M059J (cell line): ENCODE results near the gene TFF1. TPM values are rescaled to one million over a fixed set of nuclear protein-coding genes. Genes with fewer than 3 reads are reported as not detected.

Experiments used
- DNase-seq: peaks from one replicate; pipeline ENCODE4 v3.0.0-alpha.2; 2012; ENCODE audit warnings: low read depth
- total RNA-seq: library from RNA; depleted of rRNA; stranded (reverse); fragments of >200 nt; shearing (Covaris generic); gene quantifications from 2 replicates; pipeline ENCODE4 v1.2.3, GENCODE V29; 2014

TFF1 gene
- total RNA-seq, 1 experiment from 2014 or later, result not detected

- no peak for DNase-seq
Observed at GRCh38 chr21:42382915-42383314, 16.6 kb upstream of the TFF1 start.

GRCh38 chr21:42381347-42381984 lies 15.1 kb upstream of the TFF1 start:
- DNase-seq, result peak; percentile 64

- no peak for DNase-seq
Observed at GRCh38 chr21:42379426-42380215, 13.3 kb upstream of the TFF1 start.

GRCh38 chr21:42378418-42378817 lies 12.1 kb upstream of the TFF1 start:
- no peak for DNase-seq

- no peak for DNase-seq
Observed at GRCh38 chr21:42377951-42378340, 11.6 kb upstream of the TFF1 start.

- DNase-seq, result no peak
Observed at GRCh38 chr21:42377211-42377950, 11.0 kb upstream of the TFF1 start.

- DNase-seq, result no peak
Observed at GRCh38 chr21:42376338-42376982, 10.1 kb upstream of the TFF1 start.

GRCh38 chr21:42375966-42376337 lies 9.6 kb upstream of the TFF1 start:
- DNase-seq, result no peak

GRCh38 chr21:42375506-42375905 lies 9.2 kb upstream of the TFF1 start:
- DNase-seq, result no peak

- DNase-seq, result no peak
Observed at GRCh38 chr21:42374864-42375499, 8.6 kb upstream of the TFF1 start.

- DNase-seq, result no peak
Observed at GRCh38 chr21:42374457-42374856, 8.1 kb upstream of the TFF1 start.

GRCh38 chr21:42373908-42374455 lies 7.6 kb upstream of the TFF1 start:
- DNase-seq, result no peak

- no peak for DNase-seq
Observed at GRCh38 chr21:42373196-42373907, 7.0 kb upstream of the TFF1 start.

- DNase-seq, result no peak
Observed at GRCh38 chr21:42370894-42371654, 4.7 kb upstream of the TFF1 start.

- no peak for DNase-seq
Observed at GRCh38 chr21:42369821-42370220, 3.5 kb upstream of the TFF1 start.

- no peak for DNase-seq
Observed at GRCh38 chr21:42367367-42368165, 1.2 kb upstream of the TFF1 start.

GRCh38 chr21:42365770-42366169 lies 565 bp downstream of the TFF1 start:
- DNase-seq, result no peak

- DNase-seq, result no peak
Observed at GRCh38 chr21:42364304-42364865, 1.9 kb downstream of the TFF1 start.

GRCh38 chr21:42363312-42363711 lies 3.0 kb downstream of the TFF1 start:
- peak; percentile 26 for DNase-seq
